Measurements from ENCODE around the gene CTNNB1. TPM values are rescaled to one million over a fixed set of nuclear protein-coding genes. Genes with fewer than 3 reads are reported as not detected.

The CTNNB1 gene
- total RNA-seq, 1 donor from 2014 or later, result 457 TPM

DNA sequence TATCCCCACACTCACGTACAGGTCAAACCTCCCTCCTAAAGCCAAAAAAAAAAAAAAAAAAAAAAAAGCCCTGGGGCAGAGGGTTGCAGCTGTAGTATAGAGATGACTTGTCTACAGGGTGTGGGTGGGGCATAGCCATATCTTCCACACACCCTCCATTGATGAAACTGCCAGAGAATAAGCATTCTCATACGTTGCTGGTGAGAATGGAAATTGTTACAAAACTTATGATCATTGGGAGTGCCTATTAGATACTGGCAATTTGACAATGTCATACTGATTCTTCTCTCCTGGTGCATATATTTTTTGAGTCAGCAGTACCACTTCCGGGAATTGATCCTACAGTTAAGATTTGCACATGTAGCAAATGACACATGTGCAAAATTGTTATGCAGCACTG is 11.0 kb upstream of the CTNNB1 start:
- intact Hi-C loops (cut with DNase I), result no loop called here
- DNase-seq (ENCODE audit: low spot score), result no peak
- ATAC-seq, result no peak

DNA sequence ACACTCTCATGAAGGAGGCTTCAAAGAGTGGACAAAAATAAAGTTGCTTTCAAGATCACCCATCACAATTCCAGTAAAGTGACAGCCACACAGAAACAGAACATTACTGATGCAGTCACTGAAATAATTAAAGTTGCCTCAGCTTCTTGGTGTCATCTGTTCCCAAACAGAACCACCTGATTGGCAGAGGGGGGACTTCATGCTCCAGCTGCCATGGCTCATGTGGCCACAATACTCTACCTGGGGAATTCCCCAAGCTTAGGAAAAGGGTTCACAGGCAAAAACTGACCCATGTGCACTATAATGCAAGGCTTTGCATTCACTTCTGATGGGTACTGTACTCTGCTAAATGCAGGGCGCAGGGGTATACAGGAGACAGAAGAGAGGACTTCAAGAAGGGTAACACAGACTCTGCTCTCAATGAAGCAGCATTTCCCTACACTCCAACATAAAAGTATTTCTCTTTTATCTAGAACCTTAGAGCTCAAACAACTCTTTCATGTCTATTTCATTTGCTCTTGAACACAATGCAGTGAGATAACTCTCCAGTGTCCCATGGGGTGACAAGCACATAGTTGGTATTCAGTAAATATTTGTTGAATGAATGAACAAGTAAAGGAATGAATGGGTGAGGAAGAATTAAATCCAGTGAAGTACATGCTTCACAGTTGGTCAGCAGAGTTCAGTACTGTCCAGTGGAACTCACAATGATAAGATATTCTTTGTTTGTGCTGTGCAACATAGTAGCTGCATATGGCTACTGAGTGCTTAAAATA is 8.6 kb upstream of the CTNNB1 start:
- no peak for DNase-seq (ENCODE audit: low spot score)
- intact Hi-C loops (cut with DNase I), result no loop called here
- ATAC-seq, result no peak

DNA sequence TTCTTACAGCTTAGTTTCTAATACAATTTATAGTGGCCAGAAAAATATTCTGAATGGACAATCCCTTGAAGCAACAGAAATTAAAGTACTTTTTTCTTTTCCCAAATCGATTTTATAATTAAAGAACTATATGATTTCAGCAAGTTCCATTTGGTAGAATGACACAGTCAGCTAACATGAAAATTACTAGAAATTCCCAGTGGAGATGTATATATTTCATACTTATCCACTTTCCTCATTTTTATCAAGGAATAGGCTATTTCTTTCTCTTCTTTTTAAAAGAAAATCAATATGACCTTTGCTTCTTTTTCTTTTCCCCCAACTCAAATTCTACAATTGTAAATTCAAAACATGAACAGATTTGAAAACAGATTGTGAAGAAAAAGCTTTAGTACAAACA is 6.4 kb upstream of the CTNNB1 start:
- DNase-seq (ENCODE audit: low spot score) (no peak), ATAC-seq (no peak)
- intact Hi-C loops (cut with DNase I), result no loop called here

DNA sequence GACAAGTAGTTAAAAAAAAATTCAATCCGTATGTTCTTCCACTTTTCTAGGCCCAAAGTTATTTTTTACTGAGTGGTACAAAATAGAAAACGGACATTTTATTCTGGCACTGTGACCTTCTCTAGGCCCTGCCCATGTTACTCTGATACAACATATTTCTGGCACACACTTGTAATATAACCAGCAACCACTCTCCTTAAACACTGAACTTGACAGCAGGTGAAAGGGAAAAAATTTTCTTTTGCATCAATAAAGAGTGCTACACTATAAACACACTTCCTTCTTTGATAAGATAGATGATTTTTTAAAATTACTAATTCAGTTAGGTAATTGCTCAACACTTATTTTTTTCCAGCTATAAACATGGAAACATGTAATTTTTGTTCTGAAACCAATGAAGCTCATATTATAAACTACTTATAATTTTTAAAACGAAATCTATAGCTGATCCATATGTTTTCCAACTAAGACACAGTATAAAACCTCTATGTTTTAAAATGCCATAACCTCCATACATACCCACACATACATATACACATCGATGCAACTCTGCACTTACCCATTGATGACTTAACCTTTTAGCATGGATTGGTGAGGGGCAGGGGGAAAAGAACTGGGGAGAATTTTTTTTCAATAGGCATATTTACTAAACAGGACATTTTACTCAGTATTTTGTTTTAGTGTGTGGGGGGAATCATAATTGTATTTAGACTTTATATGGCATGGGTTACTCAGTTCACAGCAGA is 5.3 kb upstream of the CTNNB1 start:
- intact Hi-C loops (cut with DNase I), result no loop called here
- DNase-seq (ENCODE audit: low spot score) (no peak), ATAC-seq (no peak)

DNA sequence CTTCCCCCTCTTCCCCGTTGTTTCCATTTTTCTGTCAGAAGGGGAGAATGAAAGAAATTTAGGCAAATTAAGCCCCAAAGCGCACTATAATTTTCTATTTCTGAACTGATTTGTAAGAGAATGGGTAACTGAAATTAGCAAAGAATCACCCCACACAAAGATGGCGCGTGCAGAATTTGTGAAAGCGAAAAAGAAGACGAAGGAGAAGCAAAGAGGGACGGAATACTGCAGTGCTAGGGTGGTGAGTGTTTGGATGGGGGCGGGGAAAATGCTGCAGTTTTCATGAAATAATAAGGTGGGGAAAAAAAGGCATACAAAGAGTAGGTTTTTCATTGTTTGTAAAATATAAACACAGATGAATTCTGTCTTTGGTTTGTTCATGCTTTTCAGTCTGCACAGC is 4.6 kb upstream of the CTNNB1 start:
- intact Hi-C loops (cut with DNase I), result no loop called here
- ATAC-seq, result no peak
- DNase-seq (ENCODE audit: low spot score), result no peak

DNA sequence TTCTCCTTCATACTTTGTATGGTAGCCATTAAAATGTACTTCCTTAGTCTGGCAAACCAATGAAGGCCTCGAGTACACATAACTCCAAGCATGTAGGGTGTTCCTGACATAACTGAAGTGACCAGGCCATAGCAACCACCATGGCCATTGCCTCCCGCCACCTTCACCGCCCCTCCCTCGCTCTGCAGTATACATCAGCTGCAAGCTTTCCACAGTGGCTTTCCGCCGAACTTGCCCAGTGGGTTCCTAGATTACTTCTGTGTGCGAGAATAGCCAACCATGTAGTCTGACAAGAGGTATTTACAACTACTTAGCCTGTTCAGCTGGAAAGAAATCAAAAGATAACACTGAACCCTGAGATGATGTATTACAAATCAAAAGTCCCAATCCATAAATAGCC is 3.4 kb upstream of the CTNNB1 start:
- DNase-seq (ENCODE audit: low spot score) (no peak), ATAC-seq (no peak)
- intact Hi-C loops (cut with DNase I), result no loop called here

DNA sequence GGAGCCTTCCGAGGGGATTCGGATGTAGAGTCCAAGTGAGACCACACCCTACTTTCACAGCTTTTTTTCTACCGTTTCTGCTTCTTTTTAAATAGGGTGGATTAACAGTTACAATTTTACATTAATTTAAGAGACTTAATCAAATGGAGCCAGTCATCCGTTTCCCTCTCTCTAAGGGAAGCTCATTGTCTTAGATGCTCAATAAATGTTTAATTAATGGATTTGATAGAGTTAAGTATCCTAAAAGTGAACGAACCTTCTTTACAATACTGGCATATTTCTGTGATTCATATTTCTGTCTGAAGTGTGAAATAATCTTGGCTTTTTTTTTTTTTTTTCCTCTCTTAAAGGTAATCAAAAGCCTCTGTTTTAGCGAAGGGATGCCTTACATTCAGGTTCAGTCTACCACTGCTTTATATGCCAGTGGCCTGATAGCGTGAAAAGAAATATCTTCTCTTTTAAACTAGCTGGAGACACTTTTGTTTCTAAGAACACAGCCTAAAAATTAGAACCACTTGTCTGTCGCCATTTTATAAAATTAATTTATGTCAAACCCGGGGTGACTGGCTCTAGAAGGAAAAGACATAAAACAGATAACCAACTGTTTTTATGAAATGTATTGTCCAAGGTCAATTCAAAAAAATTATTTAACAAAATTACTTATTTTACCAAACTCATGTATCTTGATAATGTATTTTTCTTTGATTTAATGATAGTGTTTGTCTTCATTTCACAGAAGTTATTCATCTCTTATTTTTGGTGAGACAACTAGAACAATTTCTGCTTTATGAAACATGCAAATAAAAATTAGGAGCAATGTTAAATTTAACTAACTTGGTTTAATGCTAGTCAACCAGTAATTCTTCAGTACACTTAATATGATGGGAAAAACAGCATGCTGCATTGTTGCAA is 2.5 kb upstream of the CTNNB1 start:
- intact Hi-C loops (cut with DNase I), result no loop called here
- DNase-seq (ENCODE audit: low spot score) (no peak), ATAC-seq (no peak)

DNA sequence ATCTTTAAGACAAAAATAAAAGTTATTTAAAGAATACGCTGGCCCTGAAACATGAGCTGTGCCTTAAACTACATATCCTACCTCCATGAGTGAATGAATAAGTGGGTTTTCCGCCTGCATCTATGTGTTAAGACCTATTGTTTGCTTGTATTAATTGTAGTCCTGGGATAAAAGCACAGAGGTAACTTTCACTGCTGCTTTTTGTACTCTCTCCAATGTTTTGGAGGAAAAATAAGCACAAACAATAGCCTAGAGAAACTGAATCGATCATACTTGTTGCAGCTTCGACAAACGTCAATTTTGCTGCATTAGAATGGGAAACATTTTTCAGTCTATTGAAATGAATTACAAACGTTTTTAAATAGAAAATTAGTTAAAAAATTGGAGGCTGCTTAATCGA is 1.3 kb upstream of the CTNNB1 start:
- intact Hi-C loops (cut with DNase I), result no loop called here
- no peak for ATAC-seq
- no peak for DNase-seq (ENCODE audit: low spot score)

DNA sequence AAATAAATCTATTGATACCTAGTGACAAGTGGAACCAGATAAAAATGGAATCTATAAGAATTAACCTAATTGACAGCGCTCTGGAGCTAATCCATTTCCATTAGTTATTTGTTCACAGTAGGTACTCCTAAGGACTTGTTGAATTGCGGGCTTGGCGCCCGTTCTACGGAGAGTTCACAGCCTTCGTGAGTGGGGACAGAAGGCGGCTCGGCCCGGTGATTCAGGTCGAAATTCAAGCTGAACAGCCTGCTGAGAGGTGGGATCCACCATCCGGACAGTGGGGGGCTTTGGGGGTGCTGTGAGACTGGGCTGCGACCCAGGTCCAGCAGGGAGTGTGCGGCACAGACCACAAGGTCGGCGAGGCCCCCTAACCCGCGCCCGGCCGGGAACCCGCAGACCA is 779 bp upstream of the CTNNB1 start:
- ATAC-seq (no peak), DNase-seq (ENCODE audit: low spot score) (peak; percentile 70)
- intact Hi-C loops (cut with DNase I), result no loop called here

DNA sequence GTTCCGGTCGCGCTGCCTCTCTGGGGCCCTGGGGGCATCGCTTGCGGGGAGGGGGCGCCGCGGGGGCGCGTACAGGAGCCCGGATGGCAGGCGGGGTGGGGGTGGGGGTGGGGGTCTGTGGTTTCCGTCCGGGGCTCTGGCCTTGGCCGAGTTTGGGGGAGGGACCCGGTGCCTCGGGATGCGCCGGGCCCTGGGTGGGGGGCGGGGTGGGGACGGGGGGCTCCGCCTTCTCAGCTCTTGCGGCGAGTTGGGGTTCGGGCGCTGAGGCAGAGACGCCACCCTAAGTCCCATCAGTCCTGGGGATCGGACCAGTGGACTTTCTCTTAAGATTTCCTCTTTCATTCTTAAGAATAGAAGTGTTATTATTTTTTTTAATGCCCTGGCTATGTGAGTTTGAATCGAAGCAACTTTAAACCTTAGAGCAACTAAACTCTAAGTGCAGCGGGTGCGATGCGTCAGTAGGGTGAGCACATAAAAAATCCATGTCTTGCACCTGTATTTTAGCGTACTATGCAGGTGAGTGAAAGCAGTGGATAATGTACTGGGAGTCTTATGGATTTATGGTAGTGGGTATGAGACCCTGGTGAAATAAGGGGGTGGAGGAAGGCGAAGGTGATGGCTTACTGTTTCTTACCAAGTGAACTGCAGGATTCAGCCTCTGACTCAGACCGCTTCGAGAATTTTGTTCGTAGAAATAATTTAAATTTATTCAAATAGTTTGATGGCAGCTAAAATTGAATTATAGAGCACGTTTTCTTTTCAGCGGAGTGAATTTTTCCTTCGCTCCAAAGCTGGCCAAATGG is 762 bp downstream of the CTNNB1 start:
- peak; percentile 71 for DNase-seq (ENCODE audit: low spot score)
- intact Hi-C loops (cut with DNase I), result no loop called here
- ATAC-seq, result peak; percentile 59

DNA sequence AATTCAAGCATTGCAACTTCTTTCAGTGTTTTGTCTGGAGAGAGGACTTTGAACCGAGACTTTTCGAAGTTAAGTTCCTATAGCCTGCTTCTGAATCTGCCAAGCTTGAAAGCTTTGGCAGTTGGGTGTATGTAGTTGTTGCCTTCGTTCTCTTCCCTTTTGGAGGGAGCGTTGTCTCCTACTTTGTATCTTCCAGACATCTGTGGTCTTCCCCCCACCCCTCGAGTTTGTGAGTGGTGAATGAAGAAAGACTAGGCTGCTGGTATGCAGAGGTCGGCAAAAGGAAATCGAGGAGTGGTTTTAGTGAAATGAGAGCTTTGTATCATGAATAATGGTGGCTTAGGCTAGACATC is 1.3 kb downstream of the CTNNB1 start:
- no peak for DNase-seq (ENCODE audit: low spot score)
- intact Hi-C loops (cut with DNase I), result no loop called here
- peak; percentile 29 for ATAC-seq

DNA sequence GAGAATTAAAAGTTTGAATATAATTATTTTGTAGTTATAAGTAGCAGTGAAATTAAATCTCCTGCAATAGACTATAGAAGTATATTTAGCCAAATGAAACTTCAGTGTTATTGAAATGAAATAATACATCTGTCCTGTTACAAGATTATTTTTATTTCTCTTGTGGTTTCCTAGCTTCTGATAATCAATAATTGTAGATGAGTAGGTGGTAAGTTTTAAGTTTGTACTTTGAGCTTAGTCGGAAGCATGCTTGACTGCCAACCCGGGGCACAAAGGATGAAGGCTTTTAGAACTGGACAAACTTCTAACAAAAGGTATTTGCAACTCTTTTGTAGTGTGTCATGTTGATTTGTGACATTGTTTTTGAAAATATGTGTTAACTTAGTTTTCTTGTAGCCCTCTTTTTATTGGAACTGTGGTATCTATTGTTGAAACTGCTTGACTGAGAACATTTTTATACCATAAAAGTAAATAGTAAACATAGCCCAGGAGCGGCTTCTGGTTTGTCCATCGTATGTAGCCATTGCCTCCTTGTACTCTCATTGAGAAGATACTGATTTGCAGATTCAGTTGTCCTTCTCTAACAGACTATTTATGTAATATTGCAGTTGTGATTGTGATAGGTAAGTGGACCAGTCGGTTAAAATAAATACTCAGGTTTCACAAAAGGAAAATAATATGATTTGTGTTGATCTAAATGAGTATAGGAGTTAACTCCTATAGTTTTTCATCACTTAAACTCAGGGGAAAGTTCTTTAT is 2.9 kb downstream of the CTNNB1 start:
- ATAC-seq (no peak), DNase-seq (ENCODE audit: low spot score) (no peak)
- intact Hi-C loops (cut with DNase I), result no loop called here

DNA sequence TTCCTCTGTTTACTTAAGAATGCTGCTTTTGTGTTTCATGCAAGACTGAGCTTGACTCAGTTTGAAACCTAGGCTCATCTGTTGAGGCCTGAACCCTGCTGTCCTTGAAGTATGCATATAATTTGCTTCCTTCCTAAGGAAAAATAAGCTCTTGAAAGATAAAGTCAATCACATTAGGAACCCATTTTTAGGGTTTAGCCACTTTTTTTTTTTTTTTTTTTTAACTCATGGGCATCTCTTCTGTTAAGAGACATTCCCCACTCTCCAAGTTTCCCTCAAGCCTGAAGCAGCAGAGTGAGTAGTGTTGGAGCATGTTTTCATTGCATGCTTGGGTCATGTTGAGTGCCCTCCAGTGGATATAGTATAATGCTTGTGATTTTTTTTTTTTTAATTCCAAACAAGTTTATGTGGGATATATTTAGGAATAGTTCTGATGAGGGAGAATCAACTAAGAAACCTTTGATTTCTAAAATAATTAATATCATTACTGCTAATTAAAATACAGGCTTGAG is 3.6 kb downstream of the CTNNB1 start:
- intact Hi-C loops (cut with DNase I), result no loop called here
- ATAC-seq (peak; percentile 38), DNase-seq (ENCODE audit: low spot score) (no peak)

DNA sequence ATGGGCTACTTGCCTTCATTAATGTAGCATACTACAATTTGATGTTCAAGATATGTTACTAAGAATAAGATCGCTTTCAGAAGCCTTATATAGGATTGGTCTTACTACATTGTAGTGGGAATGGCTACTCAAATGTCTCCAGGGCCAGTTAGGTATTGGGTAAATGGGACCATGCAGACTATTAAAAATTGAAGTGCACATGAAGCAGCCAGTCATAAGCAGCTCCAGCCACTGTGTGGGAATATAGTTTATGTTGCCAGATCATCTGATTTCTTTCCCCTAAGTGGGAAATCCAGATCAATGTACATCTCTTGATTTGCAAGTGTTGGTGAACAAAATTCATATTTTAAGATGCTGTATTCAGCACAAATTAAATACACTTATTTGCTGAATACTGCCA is 5.1 kb downstream of the CTNNB1 start:
- intact Hi-C loops (cut with DNase I), result no loop called here
- DNase-seq (ENCODE audit: low spot score) (no peak), ATAC-seq (no peak)

DNA sequence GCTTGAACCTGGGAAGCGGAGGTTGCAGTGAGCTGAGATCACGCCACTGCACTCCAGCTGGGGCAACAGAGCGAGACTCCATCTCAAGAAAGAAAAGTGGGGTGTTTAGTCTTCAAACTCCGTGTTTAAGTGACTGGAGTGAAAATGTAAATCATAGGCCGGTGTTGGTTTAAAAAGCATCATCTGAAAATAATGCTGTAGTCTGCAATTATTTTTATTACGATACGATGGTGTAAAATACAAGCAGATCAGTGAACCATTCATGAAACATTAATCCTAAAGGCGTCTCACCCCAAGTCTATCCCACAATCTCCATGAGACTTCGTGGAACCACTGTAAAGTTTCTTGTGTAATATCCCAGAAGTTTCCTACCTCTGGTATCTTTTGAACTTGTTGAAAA is 6.3 kb downstream of the CTNNB1 start:
- no peak for ATAC-seq
- intact Hi-C loops (cut with DNase I), result no loop called here
- no peak for DNase-seq (ENCODE audit: low spot score)

DNA sequence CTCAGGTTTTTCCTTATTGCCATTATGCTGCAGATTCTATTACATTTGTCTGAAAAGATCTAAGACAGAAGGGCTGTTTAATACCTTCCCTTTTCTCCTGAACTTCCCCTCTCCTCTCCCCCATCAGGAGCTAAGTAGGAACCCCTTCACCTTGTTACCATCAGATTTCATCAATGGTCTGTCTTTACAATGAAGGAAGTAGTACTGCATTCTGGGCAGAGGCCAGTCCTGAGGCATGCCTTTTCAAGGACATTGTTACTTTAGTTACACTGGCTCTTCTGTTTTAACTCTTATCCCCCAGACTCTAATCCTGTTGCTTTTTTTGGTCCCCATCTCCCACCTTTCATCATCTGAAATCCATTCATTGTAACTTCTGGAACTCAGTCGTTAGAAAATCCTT is 8.1 kb downstream of the CTNNB1 start:
- ATAC-seq (no peak), DNase-seq (ENCODE audit: low spot score) (no peak)
- intact Hi-C loops (cut with DNase I), result no loop called here

DNA sequence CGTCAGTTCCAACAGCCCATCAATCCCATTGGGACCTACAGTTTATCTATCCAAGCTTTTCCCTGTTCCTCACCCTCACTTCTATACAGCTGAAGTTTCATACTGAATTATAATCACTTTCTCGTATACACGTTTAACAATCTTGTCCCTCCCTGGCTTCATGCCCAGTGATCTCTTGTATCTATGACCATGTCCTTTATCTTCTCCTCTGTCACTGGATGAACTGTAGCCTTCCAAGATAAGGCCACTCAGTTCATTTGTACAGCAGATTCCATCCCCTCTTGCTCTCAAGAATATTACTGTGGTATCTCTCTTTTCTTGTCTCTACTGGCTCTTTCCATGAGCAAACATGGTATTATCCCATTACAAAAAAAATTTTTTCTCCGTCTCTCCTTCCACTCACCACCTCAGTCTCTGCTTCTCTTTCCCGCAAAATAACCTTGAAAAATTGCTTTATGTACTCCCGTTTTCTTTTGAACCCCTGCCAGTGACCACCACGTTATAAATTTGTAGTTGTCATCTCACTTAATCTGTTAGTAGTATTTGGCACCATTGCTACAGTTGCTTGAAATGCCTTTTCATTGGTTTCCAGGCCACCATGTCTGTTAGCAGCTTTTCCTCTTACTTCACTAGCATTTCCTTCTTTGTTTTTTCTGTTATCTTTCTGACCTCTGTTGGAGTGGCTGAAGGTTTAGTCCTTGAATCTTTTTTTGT is 9.4 kb downstream of the CTNNB1 start:
- DNase-seq (ENCODE audit: low spot score), result no peak
- ATAC-seq, result no peak
- intact Hi-C loops (cut with DNase I), result no loop called here

DNA sequence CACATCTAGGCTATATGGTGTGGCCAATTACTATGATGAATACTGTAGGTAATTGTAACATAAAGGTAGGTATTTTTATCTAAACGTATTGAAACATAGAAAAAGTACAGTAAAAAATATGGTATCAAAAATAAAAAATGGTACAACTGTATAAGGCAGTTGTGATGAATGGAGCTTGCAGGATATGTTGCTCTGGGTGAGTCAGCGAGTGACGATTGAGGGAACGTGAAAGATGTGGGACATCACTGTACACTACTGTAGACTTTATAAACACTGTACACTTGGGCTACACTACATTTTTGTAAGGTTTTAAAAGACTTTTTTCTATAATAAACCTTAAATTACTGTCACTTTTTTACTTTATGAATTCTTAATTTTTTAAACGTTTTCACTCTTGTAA is 10.3 kb downstream of the CTNNB1 start:
- intact Hi-C loops (cut with DNase I), result no loop called here
- DNase-seq (ENCODE audit: low spot score) (no peak), ATAC-seq (no peak)

All from sciatic nerve (tissue), 2 donors.